Measurements from ENCODE around the gene FGF3. TPM values are rescaled to one million over a fixed set of nuclear protein-coding genes. Genes with fewer than 3 reads are reported as not detected.

FGF3 gene
- total and polyA plus RNA-seq, 9 of the 15 experiments (the other 6 are each of a cell fraction or from before 2014, with no cell fraction given): not detected

GRCh38 chr11:69765498-69765995 is 53.7 kb downstream of the FGF3 start:
- no peak for DNase-seq (ENCODE audit: extremely low read depth in 1 of 4, low spot score in 3 of 4)
- Histone ChIP-seq H3K9me1 (ENCODE audit: control insufficient read depth, insufficient read depth, low read length) (no peaks in the 10 kb centered on the region), H3K79me2 (ENCODE audit: control insufficient read depth, insufficient read depth, low read length) (no peaks in the 10 kb centered on the region), H2AFZ (ENCODE audit: low read depth, low read length) (no peak overlapping the region), H3K9ac (ENCODE audit: insufficient read depth in 1 of 2, low read depth in 2 of 2, low read length in 2 of 2) (no peak overlapping the region), H3K4me1 (replicated peaks in 1 of 2; ENCODE audit: control insufficient read depth in 2 of 2, insufficient read depth in 2 of 2, low read length in 2 of 2) (no peaks in the 10 kb centered on the region), H4K20me1 (replicated peaks; ENCODE audit: control insufficient read depth, insufficient read depth, low read length) (no peaks in the 10 kb centered on the region), H3K36me3 (ENCODE audit: control insufficient read depth, insufficient read depth, low read length) (no peaks in the 10 kb centered on the region), H3K4me3 (no peak overlapping the region), H3K27me3 (ENCODE audit: control insufficient read depth in 2 of 2, insufficient read depth in 2 of 2, low read length in 2 of 2) (peaks cover 16 to 58% of the 10 kb centered on the region in 2 experiments), H3K27ac (ENCODE audit: extremely low read depth, low read depth, low read length) (no peak overlapping the region), H3K9me3 (replicated peaks; ENCODE audit: control insufficient read depth, insufficient read depth, low read depth, low read length) (no peaks in the 10 kb centered on the region), H3K4me2 (ENCODE audit: insufficient read depth, low read length) (no peak overlapping the region)
- BruUV-seq (replicated peaks): no TSS peak
- CTCF ChIA-PET (ENCODE audit: low intra/inter-chr PET ratio): no interaction called here
- no peak for TF ChIP-seq ZNF354B (CRISPR knock-in tag; IDR thresholded peaks at IDR 0.05)
- no peak for TF ChIP-seq UBTF (IDR thresholded peaks at IDR 0.05; ENCODE audit: borderline replicate concordance in 1 of 2, low read depth in 2 of 2, low read length in 2 of 2)
- TF ChIP-seq ZNF253 (CRISPR knock-in tag; conservative IDR thresholded peaks at IDR 0.05): no peak
- no peak for TF ChIP-seq HNRNPL (IDR thresholded peaks at IDR 0.05; ENCODE audit: low read depth, low read length)
- no peak for TF ChIP-seq MYBL2 (IDR thresholded peaks at IDR 0.05; ENCODE audit: low read depth)
- TF ChIP-seq MYBL2 (CRISPR knock-in tag; IDR thresholded peaks at IDR 0.05; ENCODE audit: borderline replicate concordance): no peak
- no peak for TF ChIP-seq MBD1 (CRISPR knock-in tag; IDR thresholded peaks at IDR 0.05)
- no peak for TF ChIP-seq ZNF277 (CRISPR knock-in tag; IDR thresholded peaks at IDR 0.05; ENCODE audit: borderline replicate concordance)
- TF ChIP-seq SRSF7 (optimal IDR thresholded peaks at IDR 0.05; ENCODE audit: low read depth, low read length): no peak
- TF ChIP-seq CTBP1 (IDR thresholded peaks at IDR 0.05; ENCODE audit: borderline replicate concordance): no peak
- no peak for TF ChIP-seq SREBF2 (CRISPR knock-in tag; IDR thresholded peaks at IDR 0.05)
- TF ChIP-seq CAMTA2 (CRISPR knock-in tag; conservative IDR thresholded peaks at IDR 0.05): no peak
- no peak for TF ChIP-seq SPI1 (IDR thresholded peaks at IDR 0.05; ENCODE audit: borderline replicate concordance, low read depth, low read length)
- no peak for TF ChIP-seq PHB (CRISPR knock-in tag; IDR thresholded peaks at IDR 0.05)
- no peak for TF ChIP-seq ATF7 (IDR thresholded peaks at IDR 0.05)
- no peak for TF ChIP-seq TCF7L2 (IDR thresholded peaks at IDR 0.05; ENCODE audit: low read depth, low read length)
- in situ Hi-C loops (cut with MboI) (no loop called here), intact Hi-C loops (cut with micrococcal nuclease) (no loop called here)
- POLR2A ChIA-PET: interaction anchor here (0.6 kb wide), 1 partner anchor 82 kb away, joined by 4 read pairs; no protein-coding TSS in a partner anchor
- no peak for ATAC-seq
- 9% methylated on average over 9 of the region's 10 CpGs for WGBS (ENCODE audit: insufficient coverage, low coverage, missing lambda C conversion rate)
- FAIRE-seq: no peak

Measured in K562 (cell line).